Heart right ventricle (tissue), 16 donors: ENCODE results near the gene SH3RF2. TPM values are rescaled to one million over a fixed set of nuclear protein-coding genes. Genes with fewer than 3 reads are reported as not detected.

Experiments
- ATAC-seq, 8 donors: fragments of 200-7000 bp; cut with Tn5 transposase; one replicate each; pipeline ENCODE4 v1.9.1; 2020; ENCODE audit warnings: mild to moderate bottlenecking in 8 of 8, moderate library complexity in 8 of 8, moderate number of reproducible peaks in 1 of 8
- DNase-seq, 2 donors: peaks; one replicate each; pipeline ENCODE4 v3.0.0-alpha.2; 2020
- H3K27ac ChIP-seq, 10 donors: fragments of 200-600 bp; sonication (generic) in 2 of 10; one replicate each; pipeline versions ENCODE4 v1.5.0 to v1.8.0; 2020 to 2022; ENCODE audit warnings: mild to moderate bottlenecking in 3 of 10
- H3K27me3 ChIP-seq, 7 donors: fragments of 200-600 bp; one replicate each; pipeline ENCODE4 v1.8.0; 2021 to 2022; ENCODE audit warnings: mild to moderate bottlenecking in 2 of 7
- H3K36me3 ChIP-seq, 9 donors: fragments of 200-600 bp; sonication (generic) in 1 of 9; one replicate each; pipeline versions ENCODE4 v1.5.0 to v1.8.0; 2020 to 2022; ENCODE audit warnings: mild to moderate bottlenecking in 2 of 9
- H3K4me1 ChIP-seq, 9 donors: fragments of 200-600 bp; sonication (generic) in 1 of 9; one replicate each; pipeline versions ENCODE4 v1.5.0 to v1.8.0; 2020 to 2022; ENCODE audit warnings: mild to moderate bottlenecking in 4 of 9
- H3K4me3 ChIP-seq, 10 donors: fragments of 200-600 bp; sonication (generic) in 2 of 10; one replicate each; pipeline versions ENCODE4 v1.5.0 to v1.8.0; 2020 to 2022; ENCODE audit warnings: mild to moderate bottlenecking in 7 of 10, moderate library complexity in 2 of 10
- H3K9me3 ChIP-seq, 11 donors: fragments of 200-600 bp in 10 of 11; sonication (generic) in 2 of 11; one replicate each; pipeline versions ENCODE4 v1.5.0 to v1.8.0; 2013 to 2022; ENCODE audit warnings: mild to moderate bottlenecking in 2 of 11, control low read depth in 1 of 11, moderate library complexity in 1 of 11
- WGBS, 2 donors: extraction: QIAGEN DNeasy Blood & Tissue Kit; methylation state at CpG; one replicate each; pipeline ENCODE4 v1.1.7; 2013; ENCODE audit warnings: inconsistent platforms in 1 of 2; 5-methylcytosine and 5-hydroxymethylcytosine counted together
- intact Hi-C, 10 donors: fragments of 100-400 bp; cut with DNase I; formaldehyde crosslinking; loops; one replicate each; pipeline versions ENCODE4 v1.11.1 to v1.14.2; 2022
- polyA plus RNA-seq, 2 donors: library from polyadenylated mRNA; stranded (reverse); fragments of 200-250 nt; gene quantifications; one replicate each; pipeline ENCODE4 v1.2.3, GENCODE V29; 2013
- total RNA-seq, 10 donors: library from RNA; stranded (reverse); fragmentation: NEBNext Ultra II Directional in 3 of 10; extraction: Animal tissue kit (Norgen Biotek cat#: 25700) in 3 of 10; gene quantifications; one replicate each; pipeline versions ENCODE4 v1.2.1 to v1.2.4, GENCODE V29; 2021 to 2023
- TF ChIP-seq, protein P1 (sequence below), 9 donors: fragments of 200-600 bp; sonication (generic) in 2 of 9; IDR thresholded peaks; one replicate each; pipeline versions ENCODE4 v1.5.0 to v1.8.0; 2021 to 2022; ENCODE audit warnings: antibody characterized with exemption in 9 of 9, mild to moderate bottlenecking in 5 of 9, moderate library complexity in 1 of 9
- donor health status: Arrhythmogenic right ventricular cardiomyopathy.
- donor health status: ischemic (EF 13 %, LVEDD 7.1; RV severe dilation, severe dysfunction).
- donor health status: healthy with polysubstance abuse.
- donor health status: DM: no; HTN: yes; CAD: no.
- donor health status: DM: no; HTN: no; CAD: no.
- donor health status: ischemic (EF 25% LVEDD 6.9; RV normal size, moderate dysfunction).
- donor health status: ischemic (EF 25% LVEDD 5.7; RV mildly dilated, moderate dysfunction).
- donor health status: healthy.
- donor health status: DM: yes; HTN: yes; CAD: no.
- donor health status: Ischemic cardiomyopathy.
- donor health status: ischemic (EF 35%, LVEDD 5.7; RV mildly dilated, moderate dysfunction).
- donor health status: nonischemic (EF 11% LVEDD 7.7; RV severe dilation, severe dysfunction).
- donor health status: DM: yes; HTN: yes; CAD: no.
- donor health status: PGD.
- donor health status: ischemic (EF 29% LVEDD 5.4; RV normal size, mild dysfunction).
- donor health status: nonischemic (EF 23%, LVEDD 6.1; RV moderate dilation, normal function).

SH3RF2 gene
- total and polyA plus RNA-seq, 12 donors, result 32.9 to 887 (median 219) TPM

DNA sequence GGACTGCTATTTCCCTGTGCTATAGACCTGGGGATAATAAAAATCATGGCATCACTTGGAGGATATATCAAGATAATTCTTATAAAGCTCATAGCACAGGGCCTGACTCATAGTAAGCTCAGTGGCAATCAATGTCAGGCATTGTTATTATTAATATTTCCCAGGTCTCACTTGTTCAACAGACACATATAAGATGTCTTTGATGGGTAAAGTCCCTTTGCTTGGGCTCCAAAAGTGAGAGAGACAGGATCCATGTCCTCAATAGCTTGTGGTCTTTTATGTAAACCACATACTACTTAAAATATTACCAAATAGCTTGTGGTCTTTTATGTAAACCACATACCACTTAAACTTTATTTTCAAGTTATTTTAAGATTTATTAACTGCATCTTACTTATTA lies 11.2 kb downstream of the SH3RF2 start:
- ATAC-seq, result no peak
- intact Hi-C loops, result loop anchor here in 1 of 10 donors (5.0 kb wide), 1 partner anchor 100 kb away; no protein-coding TSS in a partner anchor
- H3K9me3 ChIP-seq, result no peaks in the 10 kb centered on the region
- H3K36me3 ChIP-seq, result no peaks in the 10 kb centered on the region
- no peak for DNase-seq
- H3K27me3 ChIP-seq, result peaks cover 0 to 19% (median 0%) of the 10 kb centered on the region in 7 donors
- TF ChIP-seq, protein P1, sequence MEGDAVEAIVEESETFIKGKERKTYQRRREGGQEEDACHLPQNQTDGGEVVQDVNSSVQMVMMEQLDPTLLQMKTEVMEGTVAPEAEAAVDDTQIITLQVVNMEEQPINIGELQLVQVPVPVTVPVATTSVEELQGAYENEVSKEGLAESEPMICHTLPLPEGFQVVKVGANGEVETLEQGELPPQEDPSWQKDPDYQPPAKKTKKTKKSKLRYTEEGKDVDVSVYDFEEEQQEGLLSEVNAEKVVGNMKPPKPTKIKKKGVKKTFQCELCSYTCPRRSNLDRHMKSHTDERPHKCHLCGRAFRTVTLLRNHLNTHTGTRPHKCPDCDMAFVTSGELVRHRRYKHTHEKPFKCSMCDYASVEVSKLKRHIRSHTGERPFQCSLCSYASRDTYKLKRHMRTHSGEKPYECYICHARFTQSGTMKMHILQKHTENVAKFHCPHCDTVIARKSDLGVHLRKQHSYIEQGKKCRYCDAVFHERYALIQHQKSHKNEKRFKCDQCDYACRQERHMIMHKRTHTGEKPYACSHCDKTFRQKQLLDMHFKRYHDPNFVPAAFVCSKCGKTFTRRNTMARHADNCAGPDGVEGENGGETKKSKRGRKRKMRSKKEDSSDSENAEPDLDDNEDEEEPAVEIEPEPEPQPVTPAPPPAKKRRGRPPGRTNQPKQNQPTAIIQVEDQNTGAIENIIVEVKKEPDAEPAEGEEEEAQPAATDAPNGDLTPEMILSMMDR (IDR thresholded peaks at IDR 0.05), result no peak
- no peak overlapping the region for H3K27ac ChIP-seq
- no peak overlapping the region for H3K4me3 ChIP-seq
- peaks cover 0 to 42% (median 18%) of the 10 kb centered on the region in 9 donors for H3K4me1 ChIP-seq

DNA sequence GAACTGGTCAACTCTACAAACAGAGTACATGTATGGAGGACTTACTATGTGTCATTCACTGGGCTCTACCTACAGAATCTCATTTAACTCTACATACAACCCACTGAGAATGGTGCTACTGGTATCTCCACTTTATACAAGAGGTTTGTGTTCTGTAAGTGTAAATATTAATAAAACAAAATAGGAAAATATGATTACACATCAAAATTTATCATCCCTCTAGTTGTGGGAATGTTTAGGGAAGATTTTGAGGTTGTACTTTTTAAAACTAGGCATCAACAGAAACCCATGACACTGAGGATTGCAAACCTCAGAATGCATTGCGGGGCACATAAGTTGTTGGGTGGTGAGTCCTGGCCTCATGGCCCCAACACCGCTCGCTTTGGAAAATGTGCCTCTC lies 11.7 kb downstream of the SH3RF2 start:
- TF ChIP-seq, protein P1 (IDR thresholded peaks at IDR 0.05), result no peak
- peaks cover 0 to 24% (median 0%) of the 10 kb centered on the region in 7 donors for H3K27me3 ChIP-seq
- no peak for ATAC-seq
- DNase-seq, result no peak
- peaks cover 0 to 42% (median 22%) of the 10 kb centered on the region in 9 donors for H3K4me1 ChIP-seq
- H3K27ac ChIP-seq, result no peak overlapping the region
- no peaks in the 10 kb centered on the region for H3K36me3 ChIP-seq
- intact Hi-C loops, result loop anchor here in 1 of 10 donors (5.0 kb wide), 1 partner anchor 99 kb away; no protein-coding TSS in a partner anchor
- WGBS, 2 donors, result 95 to 99% methylated on average over 3 of the region's 3 CpGs
- H3K4me3 ChIP-seq, result no peak overlapping the region
- H3K9me3 ChIP-seq, result no peaks in the 10 kb centered on the region

DNA sequence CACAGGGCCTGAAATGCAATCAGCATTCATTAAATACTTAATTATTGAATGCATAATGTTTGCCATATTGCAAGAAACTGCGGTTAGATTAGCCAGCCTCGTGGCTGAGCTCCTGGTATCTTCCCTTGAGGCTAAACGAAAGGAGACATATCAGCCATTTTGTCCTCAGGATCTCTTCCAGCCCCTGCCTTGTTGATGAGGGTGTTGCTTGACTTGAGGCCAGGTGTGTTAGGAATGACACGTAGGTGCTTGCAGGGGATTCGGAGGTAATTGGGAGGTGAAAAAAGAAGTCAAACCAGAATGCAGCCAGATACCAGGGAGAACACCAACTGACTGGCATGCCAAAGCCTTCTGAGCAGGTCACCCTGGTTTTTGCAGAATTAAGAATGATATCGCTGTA lies 12.5 kb downstream of the SH3RF2 start:
- H3K9me3 ChIP-seq, result peaks cover 0 to 3% (median 0%) of the 10 kb centered on the region in 11 donors
- WGBS, 2 donors, result 62 to 79% methylated on average over 6 of the region's 6 CpGs
- peak overlapping the region in 2 of 10 donors; percentile 9 to 33 for H3K27ac ChIP-seq
- no peak overlapping the region for H3K4me3 ChIP-seq
- H3K27me3 ChIP-seq, result peaks cover 0 to 26% (median 0%) of the 10 kb centered on the region in 7 donors
- DNase-seq (no peak), ATAC-seq (no peak)
- H3K4me1 ChIP-seq, result peaks cover 0 to 42% (median 19%) of the 10 kb centered on the region in 9 donors
- intact Hi-C loops, result loop anchor here in 1 of 10 donors (5.0 kb wide), 1 partner anchor 98 kb away; no protein-coding TSS in a partner anchor
- TF ChIP-seq, protein P1 (IDR thresholded peaks at IDR 0.05), result no peak
- H3K36me3 ChIP-seq, result no peaks in the 10 kb centered on the region

DNA sequence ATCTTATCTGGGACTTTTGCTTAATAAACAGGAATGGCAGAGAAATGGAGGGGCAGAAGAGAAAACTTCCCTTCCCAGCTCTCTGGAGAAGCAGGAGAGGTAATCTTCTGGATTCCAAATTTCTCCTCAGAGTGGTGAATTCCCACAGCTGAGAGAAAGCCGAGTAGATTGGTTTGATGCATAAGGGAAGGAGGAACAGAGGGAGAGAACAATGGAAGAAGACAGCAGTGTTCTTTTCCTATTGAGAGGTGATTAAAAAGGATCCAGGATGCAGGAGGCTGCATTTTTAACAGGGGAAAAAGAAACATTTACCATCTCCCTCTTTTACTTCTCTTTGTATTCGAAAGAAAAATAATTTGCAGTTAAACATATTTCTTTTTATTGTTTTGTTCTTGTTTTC lies 13.1 kb downstream of the SH3RF2 start:
- H3K27ac ChIP-seq, result peak overlapping the region in 2 of 10 donors; percentile 9 to 33
- DNase-seq (no peak), ATAC-seq (no peak)
- peaks cover 0 to 26% (median 0%) of the 10 kb centered on the region in 7 donors for H3K27me3 ChIP-seq
- H3K9me3 ChIP-seq, result peaks cover 0 to 6% (median 0%) of the 10 kb centered on the region in 11 donors
- WGBS, 2 donors, result 57 to 66% methylated on average over 2 of the region's 2 CpGs
- H3K4me1 ChIP-seq, result peaks cover 0 to 40% (median 19%) of the 10 kb centered on the region in 9 donors
- TF ChIP-seq, protein P1 (IDR thresholded peaks at IDR 0.05), result no peak
- H3K4me3 ChIP-seq, result no peak overlapping the region
- no peaks in the 10 kb centered on the region for H3K36me3 ChIP-seq
- intact Hi-C loops, result loop anchor here in 1 of 10 donors (5.0 kb wide), 1 partner anchor 98 kb away; no protein-coding TSS in a partner anchor
